IMR-90 (cell line): ENCODE data around the gene DYNLRB1. TPM values are rescaled to one million over a fixed set of nuclear protein-coding genes. Genes with fewer than 3 reads are reported as not detected.
"Not testable (repeated sequence)": the region's sequence is repeated elsewhere in the genome, so short reads cannot be mapped to it uniquely, and the experiment has no call there.

Experiments
- ATAC-seq: fragments of 200-7000 bp; cut with Tn5 transposase; 2 replicates; pipeline ENCODE4 v1.9.1; 2020; ENCODE audit warnings: low read depth, mild to moderate bottlenecking, moderate library complexity
- BruUV-seq: library from RNA; stranded (reverse); fragments of 400-500 nt; replicated peaks from 2 replicates; lab custom pipeline; 2021; lab: Mats Ljungman, UMichigan
- CTCF ChIA-PET: fragments of 300-600 bp; formaldehyde crosslinking; extraction: SDS; loops from one replicate; lab custom pipeline; 2021; ENCODE audit warnings: antibody characterized with exemption; lab: Yijun Ruan, JAX
- POLR2A ChIA-PET: fragments of 300-600 bp; sonication (Branson Sonifier 250); formaldehyde crosslinking; loops from one replicate; lab custom pipeline; 2022; ENCODE audit warnings: antibody characterized with exemption; ENCODE audit not compliant: unreplicated experiment; lab: Charles Lee
- DNase-seq: peaks from one replicate; pipeline ENCODE4 v3.0.0; 2013
- H2AFZ ChIP-seq: replicated peaks from 2 replicates; pipeline ENCODE3; 2013; ENCODE audit warnings: low read length, mild to moderate bottlenecking; ENCODE audit not compliant: poor library complexity
- H2AK5ac ChIP-seq: 2 replicates; pipeline ENCODE4 v1.6.1; 2013; ENCODE audit warnings: low read depth, low read length, inconsistent platforms
- H2AK9ac ChIP-seq: replicated peaks from 2 replicates; pipeline ENCODE3; 2013; ENCODE audit warnings: mild to moderate bottlenecking, low read depth, low read length, moderate library complexity; ENCODE audit not compliant: poor library complexity
- H2BK120ac ChIP-seq: 2 replicates; pipeline ENCODE4 v1.6.1; 2013; ENCODE audit warnings: low read depth, low read length, inconsistent platforms
- H2BK15ac ChIP-seq: 3 replicates; pipeline ENCODE4 v1.6.1; 2013; ENCODE audit warnings: low read depth, low read length, inconsistent platforms
- H2BK20ac ChIP-seq: 2 replicates; pipeline ENCODE4 v1.6.1; 2013; ENCODE audit warnings: low read depth, mild to moderate bottlenecking, inconsistent platforms, low read length, moderate library complexity
- H2BK5ac ChIP-seq: 2 replicates; pipeline ENCODE4 v1.6.1; 2013; ENCODE audit warnings: mild to moderate bottlenecking, low read depth, low read length, inconsistent platforms; ENCODE audit not compliant: poor library complexity, severe bottlenecking
- H3K14ac ChIP-seq: replicated peaks from 2 replicates; pipeline ENCODE4 v1.6.1; 2013; ENCODE audit warnings: low read depth, low read length, inconsistent platforms
- H3K18ac ChIP-seq: 2 replicates; pipeline ENCODE4 v1.6.1; 2013; ENCODE audit warnings: low read depth, low read length, control low read depth
- H3K23ac ChIP-seq: 2 replicates; pipeline ENCODE4 v1.6.1; 2013; ENCODE audit warnings: low read depth, low read length, inconsistent platforms
- H3K27ac ChIP-seq: 2 replicates; pipeline ENCODE4 v1.5.1; 2013; ENCODE audit warnings: mild to moderate bottlenecking, control low read depth, low read length; ENCODE audit not compliant: insufficient read depth
- H3K27me3 ChIP-seq: 2 replicates; pipeline ENCODE4 v1.6.1; 2013; ENCODE audit warnings: low read length; ENCODE audit not compliant: control insufficient read depth, insufficient read depth
- H3K36me3 ChIP-seq: 2 replicates; pipeline ENCODE4 v1.6.1; 2013; ENCODE audit warnings: low read length, mixed read lengths; ENCODE audit not compliant: control insufficient read depth, insufficient read depth
- H3K4ac ChIP-seq: 2 replicates; pipeline ENCODE4 v1.6.1; 2013; ENCODE audit warnings: low read depth, low read length, inconsistent platforms
- H3K4me1 ChIP-seq: 2 replicates; pipeline ENCODE4 v1.6.1; 2013; ENCODE audit warnings: low read length, mixed read lengths; ENCODE audit not compliant: control insufficient read depth, insufficient read depth
- H3K4me2 ChIP-seq: 2 replicates; pipeline ENCODE4 v1.6.1; 2013; ENCODE audit warnings: low read depth, mild to moderate bottlenecking, control low read depth, low read length, moderate library complexity
- H3K4me3 ChIP-seq: 2 replicates; pipeline ENCODE4 v1.5.1; 2013; ENCODE audit warnings: low read depth, mild to moderate bottlenecking, control low read depth, low read length, moderate library complexity; ENCODE audit not compliant: insufficient read depth
- H3K56ac ChIP-seq: 2 replicates; pipeline ENCODE4 v1.6.1; 2013; ENCODE audit warnings: low read length, inconsistent platforms; ENCODE audit not compliant: insufficient read depth; ENCODE audit errors: extremely low read depth
- H3K79me1 ChIP-seq, 2 experiments: 2 replicates each; pipeline ENCODE4 v1.6.1; 2013; ENCODE audit warnings: low read length in 2 of 2, inconsistent platforms in 1 of 2, low read depth in 1 of 2
- H3K9ac ChIP-seq: 2 replicates; pipeline ENCODE4 v1.6.1; 2013; ENCODE audit warnings: low read depth, low read length, control low read depth
- H3K9me1 ChIP-seq: 2 replicates; pipeline ENCODE4 v1.6.1; 2013; ENCODE audit warnings: low read length, inconsistent platforms; ENCODE audit not compliant: insufficient read depth
- H3K9me3 ChIP-seq: 2 replicates; pipeline ENCODE4 v1.6.1; 2013; ENCODE audit warnings: low read length; ENCODE audit not compliant: control insufficient read depth, insufficient read depth
- H4K20me1 ChIP-seq: 2 replicates; pipeline ENCODE4 v1.6.1; 2013; ENCODE audit warnings: low read length, inconsistent platforms; ENCODE audit not compliant: insufficient read depth
- H4K5ac ChIP-seq: 2 replicates; pipeline ENCODE4 v1.6.1; 2013; ENCODE audit warnings: mild to moderate bottlenecking, low read depth, low read length, control low read depth
- H4K8ac ChIP-seq, 2 experiments: 2 replicates each; pipeline ENCODE4 v1.6.1; 2013; ENCODE audit warnings: low read depth in 2 of 2, low read length in 2 of 2, control low read depth in 1 of 2, inconsistent platforms in 1 of 2
- H4K91ac ChIP-seq: 2 replicates; pipeline ENCODE4 v1.6.1; 2013; ENCODE audit warnings: low read depth, low read length, inconsistent platforms; ENCODE audit not compliant: insufficient read depth
- WGBS, 2 experiments: methylation state at CpG; one replicate each; pipeline versions ENCODE4 v1.1.5 to v1.1.7; 2013; ENCODE audit warnings: missing lambda C conversion rate in 2 of 2; ENCODE audit not compliant: insufficient read length in 1 of 2; ENCODE audit errors: extremely low coverage in 2 of 2; 5-methylcytosine and 5-hydroxymethylcytosine counted together
- dilution Hi-C: fragments of 300-500 bp; cut with HindIII; formaldehyde crosslinking; loops from one replicate; pipeline ENCODE4 v1.14.3; 2018; ENCODE audit warnings: low sequenced_read_pairs; ENCODE audit not compliant: unreplicated experiment
- in situ Hi-C: fragments of 300-500 bp; cut with MboI; formaldehyde crosslinking; loops from 3 replicates; pipeline ENCODE4 v1.14.3; 2019; ENCODE audit warnings: low sequenced_read_pairs, inconsistent platforms, mixed read lengths
- intact Hi-C: fragments of 100-400 bp; cut with micrococcal nuclease; formaldehyde crosslinking; loops from 2 replicates; pipeline ENCODE4 v1.10.0; 2022
- polyA plus RNA-seq, 3 experiments: library from polyadenylated mRNA; depleted of rRNA; stranded (reverse); fragments of >200 nt; gene quantifications; 2 replicates each; pipeline ENCODE4 v1.2.3, GENCODE V29; 2012; ENCODE audit warnings: low replicate concordance in 1 of 3
- total RNA-seq: library from RNA; depleted of rRNA; stranded (reverse); fragments of >200 nt; gene quantifications from 2 replicates; pipeline ENCODE4 v1.2.3, GENCODE V29; 2012

Gene DYNLRB1
- total and polyA plus RNA-seq, 2 of the 4 experiments (the other 2 are of a cell fraction), result 82.4 to 380 TPM

GRCh38 chr20:34518863-34519262 lies 2.6 kb downstream of the DYNLRB1 start:
- H4K91ac ChIP-seq, H2BK20ac ChIP-seq, H2BK120ac ChIP-seq, H3K27me3 ChIP-seq, H3K56ac ChIP-seq, H3K4me2 ChIP-seq, H3K27ac ChIP-seq, intact Hi-C loops, H4K8ac ChIP-seq, H3K18ac ChIP-seq, dilution Hi-C loops, H3K23ac ChIP-seq, POLR2A ChIA-PET, H3K9me3 ChIP-seq, H2AK5ac ChIP-seq, H2AFZ ChIP-seq, H2BK15ac ChIP-seq, ATAC-seq, H2BK5ac ChIP-seq, DNase-seq, H3K9ac ChIP-seq, H3K4me3 ChIP-seq, H2AK9ac ChIP-seq, BruUV-seq, H3K14ac ChIP-seq, H4K5ac ChIP-seq, H3K36me3 ChIP-seq, H3K4ac ChIP-seq: not testable (repeated sequence)
- H4K20me1 ChIP-seq, result peaks cover 25% of the 10 kb centered on the region
- peaks cover 19% of the 10 kb centered on the region for H3K9me1 ChIP-seq
- in situ Hi-C loops, result loop anchor here (5.0 kb wide), 1 partner anchor 207 kb away; no protein-coding TSS in a partner anchor
- H3K79me1 ChIP-seq, result peaks cover 15 to 74% of the 10 kb centered on the region in 2 experiments
- CTCF ChIA-PET, result interaction anchor here (0.6 to 4.3 kb wide), 2 partner anchors 133 to 206 kb away, joined by 6 to 24 read pairs; no protein-coding TSS in a partner anchor
- H3K4me1 ChIP-seq, result peaks cover 23% of the 10 kb centered on the region
- no CpG with 5 or more reads among the region's 7 CpGs for WGBS, 2 experiments

- H3K79me1 ChIP-seq, result peaks cover 19 to 74% of the 10 kb centered on the region in 2 experiments
- H4K5ac ChIP-seq, H2AK5ac ChIP-seq, H2BK120ac ChIP-seq, dilution Hi-C loops, H4K8ac ChIP-seq, H3K27ac ChIP-seq, H3K4me2 ChIP-seq, H3K9ac ChIP-seq, BruUV-seq, H2AFZ ChIP-seq, H4K91ac ChIP-seq, H2BK15ac ChIP-seq, H2BK20ac ChIP-seq, H3K4ac ChIP-seq, intact Hi-C loops, H3K18ac ChIP-seq, DNase-seq, H2BK5ac ChIP-seq, ATAC-seq, H3K56ac ChIP-seq, H3K23ac ChIP-seq, POLR2A ChIA-PET, H3K14ac ChIP-seq, CTCF ChIA-PET, H3K36me3 ChIP-seq, H3K4me3 ChIP-seq, H2AK9ac ChIP-seq, H3K9me3 ChIP-seq, H3K27me3 ChIP-seq: not testable (repeated sequence)
- H3K4me1 ChIP-seq, result peaks cover 23% of the 10 kb centered on the region
- H4K20me1 ChIP-seq, result peaks cover 25% of the 10 kb centered on the region
- H3K9me1 ChIP-seq, result peaks cover 22% of the 10 kb centered on the region
- 100% methylated on average over 1 to 3 of the region's 10 CpGs for WGBS, 2 experiments
- in situ Hi-C loops, result loop anchor here (5.0 kb wide), 1 partner anchor 208 kb away; no protein-coding TSS in a partner anchor
Observed at GRCh38 chr20:34519841-34520240, 3.6 kb downstream of the DYNLRB1 start.
